Coronary artery (tissue), 2 donors: ENCODE data around the gene SRPK1.

Source experiments
- DNase-seq: peaks from one replicate; pipeline ENCODE4 v3.0.0-alpha.2; 2017; ENCODE audit warnings: low spot score
- H3K27ac ChIP-seq, 2 donors: fragments of 200-600 bp; sonication (generic); one replicate each; pipeline ENCODE4 v1.5.1; 2016 to 2019
- H3K4me3 ChIP-seq: fragments of 200-600 bp; sonication (generic); 2 replicates; pipeline ENCODE4 v1.5.1; 2016; ENCODE audit warnings: mild to moderate bottlenecking, moderate library complexity
- TF ChIP-seq, protein P1 (sequence below): fragments of 200-600 bp; sonication (generic); IDR thresholded peaks from one replicate; pipeline ENCODE4 v1.5.1; 2019; ENCODE audit warnings: antibody characterized with exemption

Gene SRPK1

GRCh38 chr6:35960187-35960586 is 39.3 kb upstream of the SRPK1 start:
- no peak for DNase-seq
- H3K4me3 ChIP-seq = no peak overlapping the region
- no peak overlapping the region for H3K27ac ChIP-seq
- TF ChIP-seq, protein P1, sequence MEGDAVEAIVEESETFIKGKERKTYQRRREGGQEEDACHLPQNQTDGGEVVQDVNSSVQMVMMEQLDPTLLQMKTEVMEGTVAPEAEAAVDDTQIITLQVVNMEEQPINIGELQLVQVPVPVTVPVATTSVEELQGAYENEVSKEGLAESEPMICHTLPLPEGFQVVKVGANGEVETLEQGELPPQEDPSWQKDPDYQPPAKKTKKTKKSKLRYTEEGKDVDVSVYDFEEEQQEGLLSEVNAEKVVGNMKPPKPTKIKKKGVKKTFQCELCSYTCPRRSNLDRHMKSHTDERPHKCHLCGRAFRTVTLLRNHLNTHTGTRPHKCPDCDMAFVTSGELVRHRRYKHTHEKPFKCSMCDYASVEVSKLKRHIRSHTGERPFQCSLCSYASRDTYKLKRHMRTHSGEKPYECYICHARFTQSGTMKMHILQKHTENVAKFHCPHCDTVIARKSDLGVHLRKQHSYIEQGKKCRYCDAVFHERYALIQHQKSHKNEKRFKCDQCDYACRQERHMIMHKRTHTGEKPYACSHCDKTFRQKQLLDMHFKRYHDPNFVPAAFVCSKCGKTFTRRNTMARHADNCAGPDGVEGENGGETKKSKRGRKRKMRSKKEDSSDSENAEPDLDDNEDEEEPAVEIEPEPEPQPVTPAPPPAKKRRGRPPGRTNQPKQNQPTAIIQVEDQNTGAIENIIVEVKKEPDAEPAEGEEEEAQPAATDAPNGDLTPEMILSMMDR = no peak

- Histone ChIP-seq H3K27ac (no peak overlapping the region), H3K4me3 (no peak overlapping the region)
- TF ChIP-seq, protein P1 = no peak
- no peak for DNase-seq
Measured at GRCh38 chr6:35955970-35956369, 35.1 kb upstream of the SRPK1 start.

DNA sequence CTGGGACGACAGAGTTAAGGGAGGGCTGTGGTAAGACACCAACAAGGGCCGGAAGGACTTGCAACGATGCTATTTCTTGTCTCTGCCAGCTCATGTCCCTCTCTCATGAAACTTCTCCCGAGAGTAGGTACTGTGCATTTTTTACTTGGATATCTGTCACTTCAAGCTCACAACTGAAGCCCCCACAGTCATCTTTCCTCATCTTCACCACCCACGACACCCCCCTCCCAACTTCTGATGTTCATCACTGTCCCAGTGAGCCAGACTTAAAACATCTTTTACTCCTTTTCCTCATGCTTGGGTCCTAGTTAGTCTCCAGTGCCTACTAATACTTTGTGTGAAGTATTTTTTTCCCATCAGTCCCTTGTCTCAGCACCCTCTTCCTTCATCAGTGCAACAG is 34.6 kb upstream of the SRPK1 start:
- no peak for DNase-seq
- TF ChIP-seq, protein P1 = no peak

DNA sequence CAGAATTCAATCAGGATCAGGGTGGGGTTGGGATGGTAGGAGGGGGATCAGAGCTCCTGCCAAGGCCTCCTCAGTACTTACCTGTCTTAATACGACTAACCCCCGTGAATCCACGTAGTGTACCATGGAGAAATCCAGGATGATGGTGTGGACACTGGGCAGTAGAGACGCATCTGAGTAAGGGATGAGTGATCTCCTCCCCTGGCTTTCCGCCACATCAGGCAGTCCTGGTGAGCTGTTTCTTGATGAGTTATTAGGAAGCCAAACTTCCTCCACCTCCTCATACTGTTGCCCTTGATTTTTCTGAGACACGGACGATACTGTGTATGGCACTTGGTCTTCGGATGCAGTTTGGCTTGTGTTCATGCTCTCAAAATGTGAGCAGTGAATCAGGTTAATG is 34.2 kb upstream of the SRPK1 start:
- TF ChIP-seq, protein P1 = no peak
- no peak overlapping the region for H3K4me3 ChIP-seq
- H3K27ac ChIP-seq = no peak overlapping the region

More for the DNA sequence above, 34.6 kb upstream of the SRPK1 start:
- H3K4me3 ChIP-seq = no peak overlapping the region
- H3K27ac ChIP-seq = no peak overlapping the region

DNA sequence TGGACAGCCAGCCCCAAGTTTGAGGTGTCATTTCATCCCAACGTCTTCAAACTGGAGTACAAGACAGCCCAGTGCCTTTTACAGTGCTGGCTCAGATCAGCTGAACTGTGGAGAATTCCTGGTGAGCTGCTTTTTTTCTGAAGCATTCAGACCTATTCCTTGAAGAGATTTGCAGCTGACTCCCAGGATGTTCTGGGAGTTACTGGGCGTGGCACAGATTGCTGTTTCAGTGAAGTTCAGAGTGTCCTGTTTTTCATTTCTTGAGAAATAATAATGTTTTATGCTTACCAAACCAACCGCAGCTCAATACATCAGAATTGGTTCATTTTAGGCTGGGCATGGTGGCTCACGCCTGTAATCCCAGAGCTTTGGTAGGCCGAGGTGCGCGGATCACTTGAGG is 33.4 kb upstream of the SRPK1 start:
- DNase-seq = no peak
- TF ChIP-seq, protein P1 = no peak
- no peak overlapping the region for H3K4me3 ChIP-seq
- H3K27ac ChIP-seq = no peak overlapping the region

More for the DNA sequence above, 34.2 kb upstream of the SRPK1 start:
- DNase-seq = no peak

GRCh38 chr6:35948725-35949124 is 27.8 kb upstream of the SRPK1 start:
- TF ChIP-seq, protein P1 = no peak
- Histone ChIP-seq H3K27ac (no peak overlapping the region), H3K4me3 (no peak overlapping the region)
- no peak for DNase-seq

- Histone ChIP-seq H3K4me3 (no peak overlapping the region), H3K27ac (no peak overlapping the region)
- no peak for DNase-seq
- TF ChIP-seq, protein P1 = no peak
Measured at GRCh38 chr6:35945650-35946025, 24.7 kb upstream of the SRPK1 start.
